GM19238 (cell line): ENCODE measurements around the gene NETO2.

Source experiments
- DNase-seq: peaks from one replicate; pipeline ENCODE4 v3.0.0; 2011; ENCODE audit warnings: low spot score; ENCODE audit not compliant: insufficient read length

The NETO2 gene

GRCh38 chr16:47047524-47048203, 96.1 kb downstream of the NETO2 start:
- DNase-seq: no peak

DNA sequence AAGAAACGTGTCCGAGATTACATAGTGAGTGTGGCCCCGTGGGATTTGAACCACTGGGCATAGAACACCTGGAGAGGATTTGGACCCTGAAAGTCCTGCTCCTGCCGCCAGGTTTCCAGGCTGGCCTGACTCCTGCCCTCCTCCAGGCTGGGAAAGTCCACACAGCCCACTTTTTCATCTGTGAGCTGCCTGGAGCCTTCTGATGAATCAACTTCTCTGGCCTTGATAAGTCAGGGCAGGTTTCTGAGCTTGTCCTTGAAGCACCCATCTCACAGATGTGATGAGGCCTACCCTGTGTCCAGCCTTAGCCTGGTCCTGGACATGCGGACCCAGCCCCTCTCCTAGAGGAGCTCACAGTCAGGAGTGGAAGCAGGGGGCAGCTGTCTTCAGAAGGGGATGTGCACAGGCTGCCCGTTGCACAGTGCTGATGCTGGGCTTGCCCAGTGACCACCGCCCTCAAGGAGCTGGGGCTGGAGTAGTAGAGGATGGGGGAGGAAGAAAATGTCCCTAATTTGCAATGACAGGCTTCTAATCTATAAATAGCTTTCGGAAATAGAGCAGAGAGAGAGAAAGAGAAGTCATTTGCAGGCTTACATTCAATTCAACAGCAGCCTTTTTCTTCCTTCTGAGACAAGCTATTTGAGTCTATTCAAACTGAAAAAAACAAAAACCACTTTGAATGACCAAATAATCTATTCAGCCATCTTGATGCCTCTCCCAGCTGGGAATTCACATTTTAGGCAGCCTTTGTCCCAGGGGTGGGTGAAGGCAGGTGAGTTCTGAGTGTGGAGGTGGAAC, 96.8 kb downstream of the NETO2 start:
- DNase-seq: no peak

- no peak for DNase-seq
Observed at GRCh38 chr16:47045459-47045858, 98.3 kb downstream of the NETO2 start.

GRCh38 chr16:47045023-47045422, 98.7 kb downstream of the NETO2 start:
- no peak for DNase-seq

DNA sequence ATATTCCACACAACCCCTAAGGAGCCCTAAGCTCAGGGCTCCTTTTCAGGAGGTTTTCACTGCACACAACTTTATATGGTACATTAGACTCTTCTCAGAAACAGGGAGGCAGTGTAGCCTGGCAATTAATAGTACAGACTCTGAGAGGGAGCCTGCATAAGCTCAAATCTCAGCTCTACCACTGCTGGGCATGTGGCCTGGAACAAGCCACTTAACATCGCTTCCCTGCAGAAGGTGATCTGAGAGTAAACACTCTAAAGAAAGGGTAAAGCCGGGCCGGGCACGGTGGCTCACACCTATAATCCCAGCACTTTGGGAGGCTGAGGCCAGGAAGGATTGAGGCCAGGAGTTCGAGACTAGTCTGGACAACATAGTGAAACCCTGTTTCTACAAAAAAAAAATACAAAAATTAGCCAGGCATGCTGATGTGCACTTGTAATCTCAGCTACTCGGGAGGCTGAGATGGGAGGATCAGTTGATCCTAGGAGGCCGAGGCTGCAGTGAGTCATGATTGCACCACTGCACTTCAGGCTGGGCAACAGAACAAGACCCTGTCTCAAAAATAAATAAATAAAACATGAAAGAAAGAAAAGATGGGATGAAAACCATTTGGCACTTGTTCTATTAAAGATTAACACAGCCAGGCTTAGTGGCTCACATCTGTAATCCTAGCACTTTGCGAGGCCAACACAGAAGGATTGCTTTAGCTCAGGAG, 99.6 kb downstream of the NETO2 start:
- no peak for DNase-seq

DNA sequence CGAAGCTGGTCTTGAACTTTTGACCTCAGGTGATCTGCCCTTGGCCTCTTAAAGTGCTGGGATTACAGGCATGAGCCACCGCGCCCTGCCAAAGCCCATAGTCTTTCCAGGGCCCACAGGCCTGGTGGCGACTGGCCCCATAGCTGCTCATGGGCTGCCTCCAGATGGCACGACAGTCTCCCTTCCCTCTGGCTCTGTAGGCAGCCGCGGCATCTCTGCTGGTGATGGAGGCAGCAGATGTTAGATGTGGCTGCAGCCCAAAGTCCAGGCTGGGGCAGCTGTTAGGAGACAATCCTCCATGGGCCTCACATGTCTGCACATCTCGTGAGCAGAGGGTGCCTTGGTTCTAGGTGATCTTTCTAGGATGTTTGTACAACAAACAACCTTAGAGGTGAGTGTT, 100.5 kb downstream of the NETO2 start:
- no peak for DNase-seq

GRCh38 chr16:47037746-47038458, 105.8 kb downstream of the NETO2 start:
- DNase-seq: peak; percentile 89

DNA sequence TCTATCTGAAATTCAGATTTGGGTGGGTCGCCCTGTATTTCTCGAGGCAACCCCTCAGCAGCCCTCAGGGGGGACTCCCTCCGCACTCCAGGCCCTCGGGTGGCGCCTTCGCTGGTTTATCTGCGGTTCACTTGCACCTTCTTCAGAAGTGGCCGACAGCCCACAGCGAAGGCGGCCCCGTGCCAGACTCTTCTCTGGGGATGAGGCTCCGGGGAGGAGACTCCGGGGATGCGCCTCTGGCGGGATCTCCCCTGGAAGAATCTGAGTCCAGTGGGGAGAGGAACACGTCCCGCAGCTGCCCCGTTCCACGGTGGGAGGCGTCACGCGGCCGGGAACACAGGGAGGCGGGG, 106.4 kb downstream of the NETO2 start:
- DNase-seq: peak; percentile 53

DNA sequence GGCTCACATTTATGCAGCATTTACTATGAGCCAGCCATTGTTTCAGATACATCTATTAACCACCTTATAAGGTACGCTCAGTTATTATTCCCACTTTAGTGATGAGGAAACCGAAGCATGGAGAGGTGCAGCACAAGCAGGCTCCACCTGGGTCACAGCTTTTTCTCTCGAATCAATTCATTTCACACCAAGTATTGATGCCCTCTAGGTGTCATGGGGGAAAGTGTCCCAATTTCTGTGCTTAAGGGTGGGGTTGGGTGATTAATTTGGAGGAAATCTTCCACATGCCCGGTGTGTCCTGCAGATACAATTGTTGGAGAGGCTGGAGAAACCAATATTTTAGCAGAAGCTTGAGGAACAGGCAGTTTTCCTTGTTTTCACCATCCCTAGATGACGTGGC, 107.5 kb downstream of the NETO2 start:
- DNase-seq: no peak

GRCh38 chr16:47035436-47035835, 108.3 kb downstream of the NETO2 start:
- DNase-seq: no peak

- no peak for DNase-seq
Observed at GRCh38 chr16:47034455-47034854, 109.3 kb downstream of the NETO2 start.

DNA sequence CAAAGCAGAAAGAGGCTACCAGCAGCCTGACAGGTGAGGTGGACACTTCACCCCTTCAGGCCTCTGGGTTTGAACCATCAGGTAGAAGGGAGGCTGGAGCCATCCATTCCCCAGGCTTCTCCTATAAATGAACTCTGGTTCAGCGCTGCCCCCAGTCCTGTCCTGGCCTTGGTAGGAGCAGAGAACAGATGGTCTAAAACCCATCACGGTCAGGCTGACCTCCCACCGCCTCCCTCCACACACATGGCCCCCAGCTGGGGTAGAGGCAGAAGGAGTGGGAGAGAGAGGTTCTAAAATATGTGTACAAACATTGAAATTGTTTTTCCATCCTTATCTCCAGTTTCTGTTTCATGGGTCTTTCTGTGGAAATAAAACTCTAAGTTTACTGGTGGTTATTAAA, 110.6 kb downstream of the NETO2 start:
- DNase-seq: no peak

DNA sequence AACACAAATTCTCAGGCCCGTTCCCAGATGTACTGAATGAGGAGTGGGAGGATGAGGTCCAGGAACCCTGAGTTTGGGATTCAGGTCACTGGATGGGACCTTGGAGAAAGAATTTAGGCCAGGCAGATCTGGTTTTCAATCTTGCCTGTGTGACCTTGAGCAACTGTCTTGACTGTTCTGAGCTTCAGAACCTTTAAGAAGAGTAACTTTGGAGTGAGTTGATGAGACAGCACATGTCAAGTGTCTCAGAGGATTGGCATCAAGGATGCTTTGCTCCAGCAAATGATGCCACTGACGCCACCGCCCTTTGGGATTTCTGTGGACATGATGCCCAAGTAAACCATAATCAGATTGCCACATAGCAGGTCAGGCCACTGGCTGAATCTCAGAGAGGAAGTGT, 114.0 kb downstream of the NETO2 start:
- DNase-seq: no peak

GRCh38 chr16:47028767-47029377, 114.9 kb downstream of the NETO2 start:
- no peak for DNase-seq
